Spleen (tissue), 11 donors: ENCODE data around the gene XAGE2. TPM values are rescaled to one million over a fixed set of nuclear protein-coding genes. Genes with fewer than 3 reads are reported as not detected.

Experiments
- DNase-seq: peaks from one replicate; pipeline ENCODE4 v3.0.0-alpha.2; 2020
- H3K27ac ChIP-seq, 8 donors: fragments of 200-600 bp; sonication (generic) in 7 of 8; 1 replicate in 4 of 8; 2 replicates in 4 of 8; pipeline versions ENCODE4 v1.5.0 to v1.8.0; 2016 to 2021; ENCODE audit warnings: inconsistent platforms in 4 of 8, mild to moderate bottlenecking in 4 of 8, moderate library complexity in 1 of 8
- H3K27me3 ChIP-seq, 7 donors: fragments of 200-600 bp; sonication (generic) in 6 of 7; replicated peaks in 1 of 7; 1 replicate in 4 of 7; 2 replicates in 3 of 7; pipeline versions ENCODE4 v1.5.0 to v1.8.0; 2016 to 2021; ENCODE audit warnings: inconsistent platforms in 3 of 7, mild to moderate bottlenecking in 1 of 7
- H3K36me3 ChIP-seq, 6 donors: fragments of 200-600 bp; sonication (generic) in 5 of 6; 1 replicate in 4 of 6; 2 replicates in 2 of 6; pipeline versions ENCODE4 v1.5.0 to v1.8.0; 2016 to 2021; ENCODE audit warnings: inconsistent platforms in 2 of 6
- H3K4me1 ChIP-seq, 6 donors: fragments of 200-600 bp; sonication (generic) in 5 of 6; 1 replicate in 3 of 6; 2 replicates in 3 of 6; pipeline versions ENCODE4 v1.5.0 to v1.8.0; 2016 to 2021; ENCODE audit warnings: inconsistent platforms in 3 of 6
- H3K4me3 ChIP-seq, 8 donors: fragments of 200-600 bp; sonication (generic) in 7 of 8; 1 replicate in 4 of 8; 2 replicates in 4 of 8; pipeline versions ENCODE4 v1.5.0 to v1.8.0; 2016 to 2021; ENCODE audit warnings: inconsistent platforms in 4 of 8, mild to moderate bottlenecking in 4 of 8, moderate library complexity in 2 of 8
- H3K9me3 ChIP-seq, 8 donors: fragments of 200-600 bp; sonication (generic) in 7 of 8; 1 replicate in 4 of 8; 2 replicates in 4 of 8; pipeline versions ENCODE4 v1.5.0 to v1.8.0; 2016 to 2021; ENCODE audit warnings: inconsistent platforms in 4 of 8
- POLR2A ChIP-seq, 3 donors: fragments of 450-650 bp; IDR thresholded peaks; one replicate each; pipeline ENCODE4 v1.5.1; 2017; ENCODE audit warnings: antibody characterized with exemption in 3 of 3, mild to moderate bottlenecking in 1 of 3
- POLR2AphosphoS5 ChIP-seq, 3 donors: sonication (generic); formaldehyde crosslinking; IDR thresholded peaks; one replicate each; pipeline ENCODE4 v1.5.1; 2017; ENCODE audit warnings: antibody characterized with exemption in 3 of 3
- WGBS, 5 donors: extraction: QIAGEN DNeasy Blood & Tissue Kit in 3 of 5; methylation state at CpG; one replicate each; pipeline versions ENCODE4 v1.1.5 to v1.1.7; 2013 to 2018; 5-methylcytosine and 5-hydroxymethylcytosine counted together
- intact Hi-C: fragments of 100-400 bp; cut with DNase I; formaldehyde crosslinking; loops from one replicate; pipeline ENCODE4 v1.15.0; 2023; ENCODE audit warnings: low total_unique reads
- polyA plus RNA-seq, 3 donors: library from polyadenylated mRNA; stranded (reverse); fragments of 200-250 nt; gene quantifications; one replicate each; pipeline ENCODE4 v1.2.1, GENCODE V29; 2013
- total RNA-seq, 7 donors: library from RNA; depleted of rRNA in 3 of 7; stranded (reverse); fragments of >200 nt in 3 of 7; fragmentation: NEBNext Ultra II Directional in 4 of 7; extraction: Animal tissue kit (Norgen Biotek cat#: 25700) in 4 of 7; gene quantifications; one replicate each; pipeline versions ENCODE4 v1.1.0 to v1.2.1, GENCODE V29; 2016 to 2021
- TF ChIP-seq, protein P1 (sequence below), 11 experiments: fragments of 200-600 bp in 7 of 11; fragments of 450-650 bp in 4 of 11; sonication (generic) in 4 of 11; IDR thresholded peaks in 8 of 11; conservative IDR thresholded peaks in 3 of 11; 1 replicate in 7 of 11; 2 replicates in 4 of 11; pipeline versions ENCODE4 v1.4.0 to v1.8.0; 2016 to 2021; ENCODE audit warnings: antibody characterized with exemption in 11 of 11, inconsistent platforms in 4 of 11, mild to moderate bottlenecking in 1 of 11
- donor health status: healthy with polysubstance abuse.
- donor health status: DM: no; HTN: no; CAD: no; lungs with moderate emphysema.
- donor health status: DM: no; HTN: no; CAD: no.
- donor health status: Bipolar disorder and iron deficiency.
- donor health status: healthy.
- donor health status: DM: no; HTN: no; CAD: no.
- donor health status: DM: yes; HTN: yes; CAD: no.

Gene XAGE2
- total and polyA plus RNA-seq, 10 donors, result not detected

DNA sequence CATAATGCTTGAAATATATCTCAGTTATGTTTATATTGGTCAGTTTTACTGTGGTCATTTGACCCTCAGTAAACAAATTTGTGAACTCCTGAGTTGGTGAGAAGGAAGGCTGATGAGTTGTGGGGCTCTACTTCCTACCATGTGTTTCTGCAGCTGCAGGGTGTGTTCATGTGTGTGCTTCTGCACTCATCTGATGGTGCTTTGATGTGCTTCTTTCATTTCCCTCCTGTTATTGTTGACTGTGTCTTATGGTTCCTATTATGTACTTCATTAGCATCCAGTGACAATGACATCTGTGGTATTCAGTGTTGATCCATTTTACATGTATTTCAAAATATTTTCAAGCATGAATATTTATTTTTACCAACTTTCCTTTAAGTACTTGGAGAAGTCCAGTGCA, 46.5 kb downstream of the XAGE2 start:
- no peak overlapping the region for H3K27ac ChIP-seq
- H3K27me3 ChIP-seq, result peaks cover 0 to 19% (median 0%) of the 10 kb centered on the region in 7 donors
- H3K9me3 ChIP-seq, result no peaks in the 10 kb centered on the region
- intact Hi-C loops, result no loop called here
- no peaks in the 10 kb centered on the region for H3K36me3 ChIP-seq
- DNase-seq, result no peak
- no peaks in the 10 kb centered on the region for H3K4me1 ChIP-seq
- no peak overlapping the region for H3K4me3 ChIP-seq
- TF ChIP-seq POLR2A (IDR thresholded peaks at IDR 0.05), result no peak
- TF ChIP-seq, protein P1, sequence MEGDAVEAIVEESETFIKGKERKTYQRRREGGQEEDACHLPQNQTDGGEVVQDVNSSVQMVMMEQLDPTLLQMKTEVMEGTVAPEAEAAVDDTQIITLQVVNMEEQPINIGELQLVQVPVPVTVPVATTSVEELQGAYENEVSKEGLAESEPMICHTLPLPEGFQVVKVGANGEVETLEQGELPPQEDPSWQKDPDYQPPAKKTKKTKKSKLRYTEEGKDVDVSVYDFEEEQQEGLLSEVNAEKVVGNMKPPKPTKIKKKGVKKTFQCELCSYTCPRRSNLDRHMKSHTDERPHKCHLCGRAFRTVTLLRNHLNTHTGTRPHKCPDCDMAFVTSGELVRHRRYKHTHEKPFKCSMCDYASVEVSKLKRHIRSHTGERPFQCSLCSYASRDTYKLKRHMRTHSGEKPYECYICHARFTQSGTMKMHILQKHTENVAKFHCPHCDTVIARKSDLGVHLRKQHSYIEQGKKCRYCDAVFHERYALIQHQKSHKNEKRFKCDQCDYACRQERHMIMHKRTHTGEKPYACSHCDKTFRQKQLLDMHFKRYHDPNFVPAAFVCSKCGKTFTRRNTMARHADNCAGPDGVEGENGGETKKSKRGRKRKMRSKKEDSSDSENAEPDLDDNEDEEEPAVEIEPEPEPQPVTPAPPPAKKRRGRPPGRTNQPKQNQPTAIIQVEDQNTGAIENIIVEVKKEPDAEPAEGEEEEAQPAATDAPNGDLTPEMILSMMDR (IDR thresholded peaks at IDR 0.05 in 8 of 11, conservative IDR thresholded peaks at IDR 0.05 in 3 of 11), result no peak
- no peak for TF ChIP-seq POLR2AphosphoS5 (IDR thresholded peaks at IDR 0.05)

DNA sequence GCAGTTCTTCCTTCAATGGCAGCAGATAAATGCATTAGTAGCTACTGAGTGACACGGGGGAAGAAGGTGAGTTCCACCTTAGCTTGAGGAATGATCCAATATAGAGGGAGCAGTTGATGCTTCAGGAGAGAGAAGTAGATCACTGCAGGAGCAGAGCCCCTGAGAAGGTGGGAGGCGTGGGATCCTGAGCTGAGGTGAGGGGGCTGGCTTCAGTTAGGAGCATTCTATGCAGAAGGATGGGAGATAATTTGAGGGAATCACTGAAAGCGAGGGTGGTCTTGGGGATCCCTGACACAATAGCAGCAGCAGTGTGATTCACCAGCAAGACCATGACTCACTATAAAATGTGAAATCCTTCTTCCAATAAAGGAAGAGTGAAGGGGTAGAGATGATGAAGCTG, 48.0 kb downstream of the XAGE2 start:
- H3K4me1 ChIP-seq, result no peaks in the 10 kb centered on the region
- DNase-seq, result no peak
- H3K4me3 ChIP-seq, result no peak overlapping the region
- 61 to 89% (median 81%) methylated on average over 3 of the region's 3 CpGs for WGBS, 5 donors
- peaks cover 0 to 20% (median 0%) of the 10 kb centered on the region in 7 donors for H3K27me3 ChIP-seq
- TF ChIP-seq, protein P1 (IDR thresholded peaks at IDR 0.05 in 8 of 11, conservative IDR thresholded peaks at IDR 0.05 in 3 of 11), result no peak
- no peak for TF ChIP-seq POLR2A (IDR thresholded peaks at IDR 0.05)
- H3K36me3 ChIP-seq, result no peaks in the 10 kb centered on the region
- no peaks in the 10 kb centered on the region for H3K9me3 ChIP-seq
- H3K27ac ChIP-seq, result no peak overlapping the region
- intact Hi-C loops, result no loop called here

DNA sequence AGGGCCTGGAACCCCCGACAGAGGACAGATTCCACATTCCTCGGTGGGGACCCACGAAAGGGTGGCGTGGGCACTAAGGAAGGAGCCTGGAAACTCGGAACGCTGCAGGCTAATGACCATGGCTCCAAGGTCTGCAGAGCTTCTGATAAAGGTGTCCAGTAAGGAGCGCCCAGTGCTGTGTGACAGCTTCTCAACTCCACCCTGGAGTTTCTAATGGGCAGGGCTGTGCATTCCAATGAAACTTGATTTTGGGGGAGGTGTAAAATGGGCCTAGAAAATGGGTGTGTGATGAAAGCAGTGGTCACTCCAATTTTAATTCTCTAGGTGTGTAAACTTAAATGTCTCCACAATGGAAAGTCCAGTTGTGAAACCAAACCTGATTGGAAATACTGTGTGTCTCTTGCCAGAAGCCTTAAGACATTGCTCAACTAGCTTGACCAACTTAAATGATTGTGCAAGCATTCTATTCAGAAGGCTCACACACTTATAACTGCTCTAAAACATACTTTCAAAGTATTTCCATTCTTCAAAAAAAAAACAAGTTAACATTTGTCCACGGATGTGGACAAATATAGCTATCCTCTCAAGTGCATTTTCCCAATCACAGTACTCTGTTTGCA, 52.1 kb downstream of the XAGE2 start:
- H3K4me1 ChIP-seq, result no peaks in the 10 kb centered on the region
- intact Hi-C loops, result no loop called here
- peaks cover 0 to 14% (median 0%) of the 10 kb centered on the region in 7 donors for H3K27me3 ChIP-seq
- TF ChIP-seq POLR2A (IDR thresholded peaks at IDR 0.05), result no peak
- no peak for TF ChIP-seq POLR2AphosphoS5 (IDR thresholded peaks at IDR 0.05)
- TF ChIP-seq, protein P1 (IDR thresholded peaks at IDR 0.05 in 8 of 11, conservative IDR thresholded peaks at IDR 0.05 in 3 of 11), result no peak
- H3K9me3 ChIP-seq, result no peaks in the 10 kb centered on the region
- WGBS, 5 donors, result 72 to 93% (median 82%) methylated on average over 8 of the region's 8 CpGs
- H3K36me3 ChIP-seq, result no peaks in the 10 kb centered on the region
- no peak overlapping the region for H3K27ac ChIP-seq
- no peak for DNase-seq
- H3K4me3 ChIP-seq, result no peak overlapping the region

DNA sequence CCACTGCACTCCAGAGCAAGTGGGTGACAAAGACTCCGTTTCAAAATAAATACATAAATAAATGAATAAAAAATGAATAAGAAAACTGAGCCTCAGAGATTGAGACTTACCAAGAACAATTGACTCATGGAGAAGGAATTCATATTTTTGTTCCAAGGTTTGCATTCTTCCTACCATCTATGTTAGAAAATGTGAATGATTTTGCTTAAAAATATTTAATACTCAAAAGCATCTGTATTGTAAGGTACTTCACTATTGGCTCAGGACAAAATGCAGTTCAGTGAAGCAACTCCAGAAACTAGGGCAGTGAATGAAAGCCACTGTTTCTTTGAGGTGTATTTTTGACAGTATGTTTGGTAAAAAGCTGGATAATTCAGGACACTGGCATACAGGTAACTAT, 54.1 kb downstream of the XAGE2 start:
- Histone ChIP-seq H3K9me3 (no peaks in the 10 kb centered on the region), H3K4me3 (no peak overlapping the region), H3K27me3 (peaks cover 0 to 14% (median 0%) of the 10 kb centered on the region in 7 donors), H3K4me1 (no peaks in the 10 kb centered on the region), H3K27ac (no peak overlapping the region), H3K36me3 (no peaks in the 10 kb centered on the region)
- TF ChIP-seq POLR2A (IDR thresholded peaks at IDR 0.05), result no peak
- TF ChIP-seq, protein P1 (IDR thresholded peaks at IDR 0.05 in 8 of 11, conservative IDR thresholded peaks at IDR 0.05 in 3 of 11), result no peak
- TF ChIP-seq POLR2AphosphoS5 (IDR thresholded peaks at IDR 0.05), result no peak
- no peak for DNase-seq
- 63 to 91% (median 75%) methylated on average over 1 of the region's 1 CpG for WGBS, 5 donors
- intact Hi-C loops, result no loop called here
